Right lobe of liver (tissue), 4 donors: ENCODE measurements around the gene C1RL.

Source experiments
- POLR2A ChIP-seq: fragments of 450-650 bp; IDR thresholded peaks from one replicate; pipeline ENCODE4 v1.6.1; 2017; ENCODE audit warnings: antibody characterized with exemption, mild to moderate bottlenecking
- TF ChIP-seq, protein P1 (sequence below), 4 donors: fragments of 200-600 bp in 3 of 4; fragments of 450-650 bp in 1 of 4; IDR thresholded peaks; one replicate each; pipeline versions ENCODE4 v1.5.1 to v1.8.0; 2016 to 2022; ENCODE audit warnings: antibody characterized with exemption in 4 of 4, mild to moderate bottlenecking in 2 of 4
- donor health status: DM: no; HTN: no; CAD: no.
- donor health status: DM: no; HTN: no; CAD: no.
- donor health status: DM: no; HTN: yes; CAD: no.

DNA sequence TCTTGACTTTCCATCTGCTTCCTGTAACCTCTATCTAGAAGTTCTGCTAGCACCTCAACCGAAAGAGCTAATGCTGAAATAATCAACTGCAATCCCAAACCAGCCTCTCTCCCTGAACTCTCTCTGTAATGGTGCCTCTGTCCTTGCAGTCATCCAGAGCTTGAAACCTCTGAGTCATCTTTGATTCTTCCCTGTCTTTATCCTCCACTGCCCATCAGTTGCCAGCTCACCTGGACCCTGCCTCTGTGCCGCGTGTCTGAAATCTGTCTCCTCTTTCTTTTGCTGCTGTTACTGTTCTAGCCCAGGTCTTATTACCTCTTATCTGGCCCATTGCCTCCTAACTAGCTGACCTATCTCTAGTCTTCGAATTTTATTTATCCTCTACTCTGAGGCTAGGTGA is 36.7 kb upstream of the C1RL start:
- TF ChIP-seq, protein P1, sequence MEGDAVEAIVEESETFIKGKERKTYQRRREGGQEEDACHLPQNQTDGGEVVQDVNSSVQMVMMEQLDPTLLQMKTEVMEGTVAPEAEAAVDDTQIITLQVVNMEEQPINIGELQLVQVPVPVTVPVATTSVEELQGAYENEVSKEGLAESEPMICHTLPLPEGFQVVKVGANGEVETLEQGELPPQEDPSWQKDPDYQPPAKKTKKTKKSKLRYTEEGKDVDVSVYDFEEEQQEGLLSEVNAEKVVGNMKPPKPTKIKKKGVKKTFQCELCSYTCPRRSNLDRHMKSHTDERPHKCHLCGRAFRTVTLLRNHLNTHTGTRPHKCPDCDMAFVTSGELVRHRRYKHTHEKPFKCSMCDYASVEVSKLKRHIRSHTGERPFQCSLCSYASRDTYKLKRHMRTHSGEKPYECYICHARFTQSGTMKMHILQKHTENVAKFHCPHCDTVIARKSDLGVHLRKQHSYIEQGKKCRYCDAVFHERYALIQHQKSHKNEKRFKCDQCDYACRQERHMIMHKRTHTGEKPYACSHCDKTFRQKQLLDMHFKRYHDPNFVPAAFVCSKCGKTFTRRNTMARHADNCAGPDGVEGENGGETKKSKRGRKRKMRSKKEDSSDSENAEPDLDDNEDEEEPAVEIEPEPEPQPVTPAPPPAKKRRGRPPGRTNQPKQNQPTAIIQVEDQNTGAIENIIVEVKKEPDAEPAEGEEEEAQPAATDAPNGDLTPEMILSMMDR (IDR thresholded peaks at IDR 0.05) = no peak
- no peak for TF ChIP-seq POLR2A
